NCI-H345 treated with DMSO at 0.1 percent for 48 hours (cell line): ENCODE data around the gene EFR3B.
"Not testable (repeated sequence)": the region's sequence is repeated elsewhere in the genome, so short reads cannot be mapped to it uniquely, and the experiment has no call there.

Experiments
- DNase-seq: peaks from one replicate; lab custom pipeline; 2025; ENCODE audit not compliant: unreplicated experiment; lab: John Stamatoyannopoulos, UW

EFR3B gene

GRCh38 chr2:25072606-25073005 lies 30.7 kb downstream of the EFR3B start:
- no peak for DNase-seq

GRCh38 chr2:25073025-25073424 lies 31.1 kb downstream of the EFR3B start:
- peak; percentile 29 for DNase-seq

- DNase-seq, result no peak
Measured at GRCh38 chr2:25073914-25074313, 32.0 kb downstream of the EFR3B start.

GRCh38 chr2:25074826-25075225 lies 33.0 kb downstream of the EFR3B start:
- DNase-seq, result no peak

- DNase-seq, result no peak
Measured at GRCh38 chr2:25076749-25077148, 34.9 kb downstream of the EFR3B start.

GRCh38 chr2:25077789-25078169 lies 35.9 kb downstream of the EFR3B start:
- DNase-seq, result no peak

GRCh38 chr2:25078170-25079049 lies 36.5 kb downstream of the EFR3B start:
- DNase-seq, result peak; percentile 92

GRCh38 chr2:25079050-25079635 lies 37.3 kb downstream of the EFR3B start:
- DNase-seq, result peak; percentile 55

- no peak for DNase-seq
Measured at GRCh38 chr2:25081237-25081790, 39.4 kb downstream of the EFR3B start.

GRCh38 chr2:25082002-25082622 lies 40.2 kb downstream of the EFR3B start:
- no peak for DNase-seq

- DNase-seq, result peak; percentile 92
Measured at GRCh38 chr2:25085761-25086560, 44.1 kb downstream of the EFR3B start.

GRCh38 chr2:25088817-25089516 lies 47.1 kb downstream of the EFR3B start:
- no peak for DNase-seq

GRCh38 chr2:25089605-25090315 lies 47.9 kb downstream of the EFR3B start:
- DNase-seq, result peak; percentile 26

- DNase-seq, result no peak
Measured at GRCh38 chr2:25090801-25091200, 48.9 kb downstream of the EFR3B start.

GRCh38 chr2:25091265-25091664 lies 49.4 kb downstream of the EFR3B start:
- DNase-seq, result no peak

- DNase-seq, result no peak
Measured at GRCh38 chr2:25098056-25098455, 56.2 kb downstream of the EFR3B start.

- DNase-seq, result no peak
Measured at GRCh38 chr2:25098670-25099486, 57.0 kb downstream of the EFR3B start.

GRCh38 chr2:25102352-25102751 lies 60.5 kb downstream of the EFR3B start:
- not testable (repeated sequence) for DNase-seq
